ENCODE data around the gene GALNT1. TPM values are rescaled to one million over a fixed set of nuclear protein-coding genes. Genes with fewer than 3 reads are reported as not detected.

Gene GALNT1
- total and polyA plus RNA-seq, 2 donors (not counting 1 experiment from before 2014, with no cell fraction given) = 7.5 to 51.3 TPM

- ChIA-PET CTCF (interaction anchor here (2.1 to 8.1 kb wide), 3 partner anchors 8 to 531 kb away, joined by 8 to 106 read pairs (median 68); no protein-coding TSS in a partner anchor), POLR2A (no interaction called here)
- Mint-ChIP-seq H3K9me3 (ENCODE audit: insufficient read depth) (no peaks in the 10 kb centered on the region), H3K27me3 (peaks cover 15% of the 10 kb centered on the region), H3K27ac (no peak overlapping the region), H3K4me3 (no peak overlapping the region), H3K4me1 (no peaks in the 10 kb centered on the region)
- Histone ChIP-seq H3K79me2 (ENCODE audit: control insufficient read depth, insufficient read depth, low read length) (no peaks in the 10 kb centered on the region), H3K4me3 (ENCODE audit: control extremely low read depth in 1 of 5, extremely low read depth in 1 of 5, insufficient read depth in 1 of 5, low read depth in 2 of 5, low read length in 4 of 5) (no peak overlapping the region), H4K20me1 (ENCODE audit: control insufficient read depth, insufficient read depth, low read length, poor library complexity, severe bottlenecking) (no peaks in the 10 kb centered on the region), H3K4me2 (replicated peaks; ENCODE audit: low read depth, low read length, poor library complexity, severe bottlenecking) (no peak overlapping the region), H2AFZ (ENCODE audit: insufficient read depth, low read depth, low read length, poor library complexity, severe bottlenecking) (no peak overlapping the region), H3K27me3 (replicated peaks in 1 of 4; ENCODE audit: control extremely low read depth in 1 of 4, control insufficient read depth in 3 of 4, insufficient read depth in 4 of 4, low read length in 3 of 4) (peaks cover 0 to 11% (median 5%) of the 10 kb centered on the region in 4 experiments), H3K27ac (ENCODE audit: low read length in 2 of 2) (no peak overlapping the region), H3K4me1 (ENCODE audit: control insufficient read depth in 2 of 2, insufficient read depth in 2 of 2, low read length in 2 of 2) (peaks cover under 1 to 10% of the 10 kb centered on the region in 2 donors), H3K9ac (ENCODE audit: low read length) (no peak overlapping the region), H3K36me3 (replicated peaks in 1 of 2; ENCODE audit: control extremely low read depth in 1 of 2, control insufficient read depth in 1 of 2, extremely low read depth in 1 of 2, insufficient read depth in 2 of 2, low read length in 1 of 2) (no peaks in the 10 kb centered on the region), H3K9me3 (ENCODE audit: control extremely low read depth in 1 of 3, control insufficient read depth in 2 of 3, insufficient read depth in 1 of 3, low read length in 2 of 3) (no peaks in the 10 kb centered on the region)
- intact Hi-C loops (cut with micrococcal nuclease) = no loop called here
- ATAC-seq (ENCODE audit: low read depth) (no peak), DNase-seq (no peak)
- 84% methylated on average over 5 of the region's 5 CpGs for WGBS (ENCODE audit: insufficient coverage)
- TF ChIP-seq CTCF (IDR thresholded peaks at IDR 0.05) (no peak), EZH2 (IDR thresholded peaks at IDR 0.05; ENCODE audit: borderline replicate concordance, insufficient read depth, low read depth, low read length, poor library complexity, severe bottlenecking) (no peak)
Measured at GRCh38 chr18:35753306-35753910, 171.9 kb downstream of the GALNT1 start.

GRCh38 chr18:35754464-35754863, 172.9 kb downstream of the GALNT1 start:
- TF ChIP-seq CTCF (IDR thresholded peaks at IDR 0.05) (no peak), EZH2 (IDR thresholded peaks at IDR 0.05; ENCODE audit: borderline replicate concordance, insufficient read depth, low read depth, low read length, poor library complexity, severe bottlenecking) (no peak)
- Histone ChIP-seq H3K27me3 (replicated peaks in 1 of 4; ENCODE audit: control extremely low read depth in 1 of 4, control insufficient read depth in 3 of 4, insufficient read depth in 4 of 4, low read length in 3 of 4) (peaks cover 0 to 11% (median 6%) of the 10 kb centered on the region in 4 experiments), H3K4me2 (replicated peaks; ENCODE audit: low read depth, low read length, poor library complexity, severe bottlenecking) (no peak overlapping the region), H4K20me1 (ENCODE audit: control insufficient read depth, insufficient read depth, low read length, poor library complexity, severe bottlenecking) (no peaks in the 10 kb centered on the region), H3K79me2 (ENCODE audit: control insufficient read depth, insufficient read depth, low read length) (no peaks in the 10 kb centered on the region), H3K4me3 (ENCODE audit: control extremely low read depth in 1 of 5, extremely low read depth in 1 of 5, insufficient read depth in 1 of 5, low read depth in 2 of 5, low read length in 4 of 5) (no peak overlapping the region), H3K36me3 (replicated peaks in 1 of 2; ENCODE audit: control extremely low read depth in 1 of 2, control insufficient read depth in 1 of 2, extremely low read depth in 1 of 2, insufficient read depth in 2 of 2, low read length in 1 of 2) (no peaks in the 10 kb centered on the region), H3K27ac (ENCODE audit: low read length in 2 of 2) (no peak overlapping the region), H3K4me1 (ENCODE audit: control insufficient read depth in 2 of 2, insufficient read depth in 2 of 2, low read length in 2 of 2) (no peaks in the 10 kb centered on the region), H2AFZ (ENCODE audit: insufficient read depth, low read depth, low read length, poor library complexity, severe bottlenecking) (no peak overlapping the region), H3K9ac (ENCODE audit: low read length) (no peak overlapping the region), H3K9me3 (ENCODE audit: control extremely low read depth in 1 of 3, control insufficient read depth in 2 of 3, insufficient read depth in 1 of 3, low read length in 2 of 3) (no peaks in the 10 kb centered on the region)
- Mint-ChIP-seq H3K4me3 (no peak overlapping the region), H3K27ac (no peak overlapping the region), H3K4me1 (peaks cover 2% of the 10 kb centered on the region), H3K9me3 (ENCODE audit: insufficient read depth) (no peaks in the 10 kb centered on the region), H3K27me3 (peaks cover 21% of the 10 kb centered on the region)
- POLR2A ChIA-PET = no interaction called here
- ATAC-seq (ENCODE audit: low read depth) = no peak
- 89% methylated on average over 2 of the region's 4 CpGs for WGBS (ENCODE audit: insufficient coverage)
- CTCF ChIA-PET = interaction anchor here (1.6 to 8.1 kb wide), 4 partner anchors 9 to 530 kb away, joined by 4 to 106 read pairs (median 38); no protein-coding TSS in a partner anchor
- intact Hi-C loops (cut with micrococcal nuclease) = no loop called here
- DNase-seq = no peak
